Hematopoietic multipotent progenitor cell treated with erythropoietin and hydrocortisone succinate and interleukin-3 and kit ligand, for 17 days (in vitro differentiated cells): ENCODE results near the gene NLRC5.
"Not testable (repeated sequence)": the region's sequence is repeated elsewhere in the genome, so short reads cannot be mapped to it uniquely, and the experiment has no call there.

Source experiments
- DNase-seq: peaks from one replicate; pipeline ENCODE4 v3.0.0-alpha.2; 2015; ENCODE audit warnings: low spot score

The NLRC5 gene

GRCh38 chr16:57045694-57046381 lies 56.5 kb downstream of the NLRC5 start:
- DNase-seq: peak; percentile 18

DNA sequence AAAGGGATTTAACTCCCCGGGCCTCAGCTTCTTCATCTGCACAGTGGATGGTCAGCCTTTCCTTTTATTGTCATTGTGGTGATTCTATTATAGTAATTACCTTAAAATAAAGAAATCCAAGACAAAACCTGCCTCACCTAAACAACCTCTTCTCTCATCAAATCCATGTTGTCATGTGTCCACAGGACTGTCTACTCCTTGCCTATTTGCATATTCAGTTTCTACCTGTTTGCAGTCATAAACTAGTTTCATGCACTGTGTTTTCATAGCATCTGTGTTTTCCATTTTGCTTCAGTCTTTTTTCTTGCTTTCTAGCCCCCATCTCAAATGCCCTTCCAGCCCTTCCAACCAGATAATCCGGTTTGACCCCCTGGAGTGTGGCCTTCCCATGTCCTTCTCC lies 58.7 kb downstream of the NLRC5 start:
- no peak for DNase-seq

DNA sequence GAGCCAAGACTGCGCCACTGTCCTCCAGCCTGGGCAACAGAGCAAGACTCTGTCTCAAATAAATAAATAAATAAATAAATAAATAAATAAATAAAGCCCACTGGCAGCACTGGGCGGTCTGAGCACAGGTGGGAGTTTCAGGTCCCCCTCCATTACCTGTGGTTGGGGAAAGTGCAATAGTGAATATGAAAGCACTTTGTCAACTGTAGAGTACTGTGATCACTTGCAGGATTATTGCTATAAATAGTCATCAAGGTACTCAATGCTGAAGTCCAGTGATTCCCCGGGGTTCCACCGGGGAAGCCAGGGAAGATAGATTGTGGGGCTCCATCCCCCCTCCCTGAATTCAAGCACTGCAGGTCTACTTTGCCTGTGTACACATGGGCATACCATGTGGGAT lies 60.3 kb downstream of the NLRC5 start:
- no peak for DNase-seq

DNA sequence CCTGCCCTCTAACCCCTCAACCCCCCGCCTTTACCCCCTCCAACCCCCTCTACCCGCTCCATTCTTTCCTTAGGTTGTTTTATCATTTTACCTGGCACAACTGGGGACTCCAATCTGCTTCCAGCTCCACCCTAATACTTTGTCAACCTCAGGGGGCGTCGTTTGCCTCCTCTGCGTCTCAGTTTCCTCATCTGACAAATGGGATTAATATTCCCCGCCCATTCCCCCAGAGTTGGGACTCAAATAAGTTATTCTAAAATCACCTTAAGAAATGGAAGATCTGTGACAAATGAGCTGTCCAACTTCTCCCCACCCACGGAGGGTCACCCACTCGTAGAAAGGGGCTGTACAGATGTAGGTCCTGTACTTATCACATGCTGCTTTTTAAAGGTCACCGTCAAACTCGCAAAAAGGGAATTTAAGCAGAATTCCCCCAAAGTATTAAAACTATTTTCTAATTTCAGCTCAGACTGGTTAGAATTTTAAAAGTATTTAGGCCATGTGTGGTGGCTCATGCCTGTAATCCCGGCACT lies 62.4 kb downstream of the NLRC5 start:
- no peak for DNase-seq

- no peak for DNase-seq
Observed at GRCh38 chr16:57053206-57053605, 63.8 kb downstream of the NLRC5 start.

- DNase-seq: no peak
Observed at GRCh38 chr16:57054338-57054737, 65.0 kb downstream of the NLRC5 start.

DNA sequence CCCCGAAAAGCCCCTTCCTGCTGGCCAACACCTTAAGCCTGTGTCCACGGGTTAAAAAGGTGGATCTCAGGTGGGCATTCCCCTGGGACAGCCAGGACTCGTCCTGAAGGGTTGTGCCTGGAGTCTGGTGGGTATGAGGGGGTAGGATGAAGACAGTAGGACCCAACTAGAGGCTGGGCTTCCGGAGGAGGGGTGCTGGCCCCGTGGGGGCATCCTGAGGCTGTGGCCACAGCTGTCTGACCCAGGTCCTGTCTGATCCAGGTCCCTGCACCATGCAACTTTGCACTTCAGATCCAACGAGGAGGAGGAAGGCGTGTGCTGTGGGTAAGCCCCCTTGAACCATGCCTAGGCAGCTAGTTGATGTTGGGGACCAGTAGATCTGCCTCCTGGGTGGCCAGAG lies 65.4 kb downstream of the NLRC5 start:
- no peak for DNase-seq

- DNase-seq: no peak
Observed at GRCh38 chr16:57055671-57056070, 66.3 kb downstream of the NLRC5 start.

DNA sequence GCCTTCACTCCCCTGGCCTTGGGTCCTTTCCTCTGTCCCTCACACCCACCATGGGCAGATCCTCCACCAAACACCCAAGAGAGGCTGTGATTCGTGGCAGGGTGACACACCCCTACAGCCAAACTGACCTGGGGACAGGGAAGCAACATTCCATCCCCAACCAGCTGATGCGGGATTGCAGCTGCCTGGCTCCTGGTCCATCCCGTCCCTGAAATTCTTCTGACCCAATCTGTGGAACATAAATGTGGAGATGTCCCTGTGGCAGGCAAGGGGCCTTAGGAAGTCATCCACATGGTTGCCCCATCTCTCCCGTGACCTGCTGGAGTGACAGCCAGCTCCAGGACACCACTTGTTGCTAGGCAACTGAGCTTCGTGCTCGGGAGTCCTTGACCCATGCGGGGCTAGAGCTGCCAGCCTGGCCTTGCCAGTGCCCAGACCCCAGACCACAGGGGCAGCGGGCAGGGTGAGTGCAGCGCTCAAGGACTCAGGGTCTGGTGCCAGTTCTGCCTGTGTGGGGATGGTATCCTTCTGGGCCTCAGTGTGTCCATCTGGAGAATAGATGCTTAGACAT lies 69.0 kb downstream of the NLRC5 start:
- no peak for DNase-seq

GRCh38 chr16:57060323-57061083 lies 71.1 kb downstream of the NLRC5 start:
- DNase-seq: no peak

- no peak for DNase-seq
Observed at GRCh38 chr16:57061084-57061905, 71.9 kb downstream of the NLRC5 start.

DNA sequence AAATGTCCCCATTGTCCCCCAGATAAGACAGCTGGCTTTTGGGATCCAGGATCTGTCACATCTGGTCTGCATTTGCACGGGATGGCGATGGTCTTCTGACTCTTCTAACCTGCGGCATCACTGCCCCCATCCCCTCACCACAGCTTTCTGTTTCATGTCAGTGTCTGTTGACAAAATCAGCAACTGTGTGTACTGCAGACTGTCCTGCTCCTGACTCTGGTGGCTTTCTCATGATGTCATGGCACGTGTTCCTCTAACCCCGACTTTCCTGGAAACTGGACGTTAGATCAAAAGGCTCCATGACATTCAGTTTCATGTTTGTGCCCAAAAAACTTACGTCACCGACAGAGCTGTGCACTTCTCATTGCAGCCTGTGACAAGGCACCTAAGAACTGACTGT lies 73.0 kb downstream of the NLRC5 start:
- DNase-seq: no peak

- DNase-seq: not testable (repeated sequence)
Observed at GRCh38 chr16:57063189-57063588, 73.8 kb downstream of the NLRC5 start.

DNA sequence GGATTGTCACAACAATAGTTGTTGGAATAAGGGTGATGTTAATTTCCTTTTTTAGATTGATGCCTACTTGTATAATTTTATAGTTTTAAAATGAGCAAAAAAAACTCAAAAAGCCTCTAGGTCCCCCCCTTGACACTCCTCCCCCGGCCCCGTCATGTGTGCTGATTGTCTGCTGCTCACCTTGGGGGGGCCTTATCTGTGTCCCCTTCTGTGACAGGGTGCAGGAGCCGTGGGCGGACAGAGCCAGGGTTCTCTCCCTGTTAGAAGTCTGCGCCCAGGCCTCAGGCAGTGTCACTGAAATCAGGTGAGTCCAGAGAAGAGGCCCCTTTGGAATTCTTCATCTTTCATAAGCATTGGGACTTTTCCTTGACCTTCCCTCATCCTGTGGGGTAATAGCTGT lies 75.6 kb downstream of the NLRC5 start:
- no peak for DNase-seq

GRCh38 chr16:57066625-57067024 lies 77.3 kb downstream of the NLRC5 start:
- no peak for DNase-seq

- no peak for DNase-seq
Observed at GRCh38 chr16:57067347-57067746, 78.0 kb downstream of the NLRC5 start.

- no peak for DNase-seq
Observed at GRCh38 chr16:57069053-57069452, 79.7 kb downstream of the NLRC5 start.

- no peak for DNase-seq
Observed at GRCh38 chr16:57069635-57070370, 80.4 kb downstream of the NLRC5 start.

GRCh38 chr16:57070424-57070823 lies 81.1 kb downstream of the NLRC5 start:
- DNase-seq: no peak

GRCh38 chr16:57071081-57071732 lies 81.8 kb downstream of the NLRC5 start:
- not testable (repeated sequence) for DNase-seq
